Stimulated activated naive B cell treated with anti-CD40 and anti-IgM and Interleukin-4, amounts not matched to agents 10 μg/mL and 1 μg/mL and 100 μg/mL, for 72 hours (primary cell): Measurements from ENCODE around the gene LRCOL1.

Experiments used
- ATAC-seq, 2 donors: fragments of 150-1000 bp; cut with Tn5 transposase; replicated peaks; 2 replicates each; pipeline ENCODE4 v1.10.0; 2021; ENCODE audit warnings: moderate library complexity in 1 of 2
- DNase-seq: peaks from one replicate; pipeline ENCODE4 v3.0.0; 2021
- H3K27ac Mint-ChIP-seq: one replicate; pipeline ENCODE4 v1.8.0; 2022; ENCODE audit warnings: mild to moderate bottlenecking, mixed read lengths
- H3K27me3 Mint-ChIP-seq, 2 donors: one replicate each; pipeline ENCODE4 v1.8.0; 2022; ENCODE audit warnings: mixed read lengths in 2 of 2
- H3K36me3 Mint-ChIP-seq, 2 donors: one replicate each; pipeline ENCODE4 v1.8.0; 2022; ENCODE audit warnings: mixed read lengths in 2 of 2, mild to moderate bottlenecking in 1 of 2
- H3K4me1 Mint-ChIP-seq, 2 donors: one replicate each; pipeline ENCODE4 v1.8.0; 2022; ENCODE audit warnings: mixed read lengths in 2 of 2, mild to moderate bottlenecking in 1 of 2
- H3K4me3 Mint-ChIP-seq, 2 donors: one replicate each; pipeline ENCODE4 v1.8.0; 2022; ENCODE audit warnings: mild to moderate bottlenecking in 2 of 2, mixed read lengths in 2 of 2, moderate library complexity in 1 of 2
- H3K9me3 Mint-ChIP-seq, 2 donors: one replicate each; pipeline ENCODE4 v1.8.0; 2022; ENCODE audit warnings: mixed read lengths in 2 of 2, mild to moderate bottlenecking in 1 of 2

Gene LRCOL1

DNA sequence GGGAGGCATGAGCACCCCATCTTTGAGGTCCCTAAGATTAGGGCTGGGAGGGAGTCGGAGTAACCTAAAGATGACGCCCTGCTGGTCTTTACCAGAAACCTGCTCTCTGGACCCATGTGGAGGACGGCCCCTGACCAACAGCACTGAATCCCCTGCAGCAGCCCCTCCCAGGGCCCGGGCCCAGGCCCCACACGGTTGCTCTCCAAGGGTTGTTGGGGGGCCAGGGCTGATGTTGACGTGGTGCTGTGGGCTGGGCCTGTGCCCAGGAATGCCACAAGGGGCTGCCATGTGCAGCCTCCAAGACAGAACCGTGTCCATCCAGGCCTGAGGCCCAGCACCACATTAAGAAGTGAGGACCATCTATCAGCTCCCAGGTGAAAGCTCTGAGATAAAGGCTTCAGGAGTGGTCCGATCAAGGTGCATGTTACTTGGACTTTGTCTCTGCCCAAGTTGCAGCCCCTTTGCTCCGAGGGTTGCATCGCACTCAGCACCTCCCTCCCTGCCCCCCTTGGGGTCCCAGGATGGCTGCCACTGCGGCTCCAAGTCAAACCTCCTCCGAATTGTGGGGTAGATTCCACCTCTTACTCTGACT lies 29.6 kb downstream of the LRCOL1 start:
- DNase-seq = no peak
- H3K9me3 Mint-ChIP-seq = no peaks in the 10 kb centered on the region
- no peak for ATAC-seq
- H3K4me1 Mint-ChIP-seq = no peaks in the 10 kb centered on the region
- no peaks in the 10 kb centered on the region for H3K27me3 Mint-ChIP-seq
- H3K4me3 Mint-ChIP-seq = no peak overlapping the region
- H3K36me3 Mint-ChIP-seq = peaks cover 29 to 30% of the 10 kb centered on the region in 2 donors
- H3K27ac Mint-ChIP-seq = no peak overlapping the region

DNA sequence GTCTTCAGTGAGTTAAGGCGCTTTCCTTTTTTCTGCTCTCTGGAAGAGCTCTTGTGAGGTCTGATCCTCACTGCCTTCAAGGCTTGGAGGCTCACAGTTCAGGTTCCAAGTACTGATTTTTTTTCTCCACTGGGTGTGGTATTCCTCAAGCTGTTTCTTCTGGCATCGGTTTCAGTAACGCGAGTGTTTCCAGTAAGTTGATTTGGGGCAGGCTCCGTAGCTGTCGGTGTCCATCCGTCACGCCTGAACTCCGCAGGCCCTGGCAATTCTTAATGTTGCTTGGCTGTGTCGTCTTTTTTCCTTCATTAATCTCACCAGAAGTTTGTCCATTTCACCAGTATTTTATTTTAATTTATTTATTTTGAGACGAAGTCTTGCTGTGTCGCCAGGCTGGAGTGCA lies 30.6 kb downstream of the LRCOL1 start:
- DNase-seq (no peak), ATAC-seq (no peak)
- Mint-ChIP-seq H3K36me3 (peaks cover 37 to 38% of the 10 kb centered on the region in 2 donors), H3K27me3 (no peaks in the 10 kb centered on the region), H3K4me1 (no peaks in the 10 kb centered on the region), H3K4me3 (no peak overlapping the region), H3K27ac (no peak overlapping the region), H3K9me3 (no peaks in the 10 kb centered on the region)

DNA sequence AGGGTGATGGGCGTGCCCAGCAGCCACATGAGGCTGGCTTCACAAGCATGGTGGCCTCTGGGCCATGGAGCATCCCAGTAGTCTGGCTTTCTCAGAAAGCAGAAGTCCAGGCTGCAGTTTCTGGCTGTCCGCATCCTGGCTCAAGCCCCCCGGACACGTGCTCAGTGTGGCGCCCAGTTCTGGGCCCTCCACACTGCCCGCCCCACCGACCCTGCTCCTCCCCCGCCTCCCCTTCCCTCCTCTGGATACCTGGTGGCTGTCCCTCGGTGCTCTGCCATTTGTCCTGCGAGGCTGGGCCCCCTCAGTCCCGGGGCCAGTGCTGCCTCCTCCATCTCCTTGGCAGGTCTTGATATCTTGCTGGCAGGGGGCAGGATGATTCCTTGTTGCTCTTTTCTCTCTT lies 31.6 kb downstream of the LRCOL1 start:
- DNase-seq = no peak
- Mint-ChIP-seq H3K27me3 (no peaks in the 10 kb centered on the region), H3K9me3 (no peaks in the 10 kb centered on the region), H3K4me1 (no peaks in the 10 kb centered on the region), H3K27ac (no peak overlapping the region), H3K36me3 (peaks cover 36 to 38% of the 10 kb centered on the region in 2 donors), H3K4me3 (no peak overlapping the region)
- ATAC-seq = no peak

- Mint-ChIP-seq H3K27me3 (no peaks in the 10 kb centered on the region), H3K9me3 (no peaks in the 10 kb centered on the region), H3K36me3 (peaks cover 34 to 37% of the 10 kb centered on the region in 2 donors), H3K4me1 (no peaks in the 10 kb centered on the region), H3K27ac (no peak overlapping the region), H3K4me3 (no peak overlapping the region)
- no peak for ATAC-seq
- no peak for DNase-seq
These were observed 32.3 kb downstream of the LRCOL1 start for GRCh38 chr12:132578118-132578517.

DNA sequence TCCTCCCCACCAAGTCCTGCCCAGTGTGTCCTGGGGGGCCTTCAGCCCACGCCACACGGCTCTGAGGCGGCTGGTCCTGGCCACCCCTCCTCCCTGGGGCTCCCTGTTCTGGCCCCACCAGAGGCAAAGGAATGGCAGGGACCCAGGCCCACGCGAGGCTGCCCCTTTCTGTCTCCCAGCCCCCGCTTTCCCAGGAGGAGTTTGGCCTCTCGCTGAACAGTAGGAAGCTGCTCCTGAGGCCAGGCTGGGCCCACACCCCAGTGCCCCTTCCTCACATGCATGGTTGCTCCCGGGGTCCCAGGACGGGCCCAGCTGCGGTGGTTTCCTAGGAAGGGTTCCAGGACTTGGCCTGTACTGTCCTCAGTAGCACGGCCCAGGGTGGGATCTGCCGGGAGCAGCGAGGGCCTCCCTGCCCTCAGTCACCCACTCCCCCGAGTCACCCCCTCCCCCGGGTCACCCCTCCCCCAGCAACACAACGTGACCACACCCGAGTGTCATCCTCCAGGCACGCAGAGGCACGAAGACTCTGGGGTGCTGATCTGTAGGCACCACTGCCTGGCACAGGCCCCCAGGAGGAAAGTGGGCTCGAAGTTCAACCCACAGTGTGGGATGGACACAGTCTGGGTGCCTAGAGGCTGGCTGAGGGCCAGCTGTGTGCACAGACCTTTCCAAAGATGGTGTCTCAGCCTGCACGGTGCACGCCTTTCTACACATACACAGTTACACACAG lies 33.0 kb downstream of the LRCOL1 start:
- no peaks in the 10 kb centered on the region for H3K4me1 Mint-ChIP-seq
- ATAC-seq (no peak), DNase-seq (no peak)
- H3K27me3 Mint-ChIP-seq = no peaks in the 10 kb centered on the region
- no peaks in the 10 kb centered on the region for H3K9me3 Mint-ChIP-seq
- peaks cover 31 to 39% of the 10 kb centered on the region in 2 donors for H3K36me3 Mint-ChIP-seq
- H3K27ac Mint-ChIP-seq = no peak overlapping the region
- no peak overlapping the region for H3K4me3 Mint-ChIP-seq

DNA sequence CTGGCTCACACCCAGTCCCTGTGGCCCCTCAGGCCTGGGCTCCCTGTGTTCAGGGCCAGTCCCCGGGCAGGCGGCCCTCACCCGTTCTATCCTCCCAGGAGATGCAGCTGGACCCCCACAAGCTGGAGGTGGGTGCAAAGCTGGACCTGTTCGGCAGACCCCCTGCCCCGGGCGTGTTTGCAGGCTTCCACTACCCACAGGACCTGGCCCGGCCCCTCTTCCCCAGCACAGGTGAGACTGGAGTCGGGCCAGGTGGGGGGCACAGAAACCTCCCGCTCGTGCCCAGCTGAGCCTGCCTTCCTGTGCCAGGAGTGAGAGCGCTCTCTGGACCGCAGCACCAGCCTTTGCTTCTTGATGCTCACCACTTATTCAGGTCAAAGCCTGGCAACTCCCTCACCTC lies 33.7 kb downstream of the LRCOL1 start:
- Mint-ChIP-seq H3K4me1 (no peaks in the 10 kb centered on the region), H3K27ac (no peak overlapping the region)
- ATAC-seq = no peak

GRCh38 chr12:132575661-132576060 lies 34.7 kb downstream of the LRCOL1 start:
- Mint-ChIP-seq H3K4me1 (no peaks in the 10 kb centered on the region), H3K27me3 (no peaks in the 10 kb centered on the region), H3K27ac (no peak overlapping the region), H3K4me3 (no peak overlapping the region), H3K9me3 (no peaks in the 10 kb centered on the region), H3K36me3 (peaks cover 30 to 42% of the 10 kb centered on the region in 2 donors)
- ATAC-seq (no peak), DNase-seq (no peak)

More for the DNA sequence above, 33.7 kb downstream of the LRCOL1 start:
- peaks cover 28 to 39% of the 10 kb centered on the region in 2 donors for H3K36me3 Mint-ChIP-seq
- no peak overlapping the region for H3K4me3 Mint-ChIP-seq
- no peaks in the 10 kb centered on the region for H3K9me3 Mint-ChIP-seq
- no peaks in the 10 kb centered on the region for H3K27me3 Mint-ChIP-seq
- DNase-seq = no peak

DNA sequence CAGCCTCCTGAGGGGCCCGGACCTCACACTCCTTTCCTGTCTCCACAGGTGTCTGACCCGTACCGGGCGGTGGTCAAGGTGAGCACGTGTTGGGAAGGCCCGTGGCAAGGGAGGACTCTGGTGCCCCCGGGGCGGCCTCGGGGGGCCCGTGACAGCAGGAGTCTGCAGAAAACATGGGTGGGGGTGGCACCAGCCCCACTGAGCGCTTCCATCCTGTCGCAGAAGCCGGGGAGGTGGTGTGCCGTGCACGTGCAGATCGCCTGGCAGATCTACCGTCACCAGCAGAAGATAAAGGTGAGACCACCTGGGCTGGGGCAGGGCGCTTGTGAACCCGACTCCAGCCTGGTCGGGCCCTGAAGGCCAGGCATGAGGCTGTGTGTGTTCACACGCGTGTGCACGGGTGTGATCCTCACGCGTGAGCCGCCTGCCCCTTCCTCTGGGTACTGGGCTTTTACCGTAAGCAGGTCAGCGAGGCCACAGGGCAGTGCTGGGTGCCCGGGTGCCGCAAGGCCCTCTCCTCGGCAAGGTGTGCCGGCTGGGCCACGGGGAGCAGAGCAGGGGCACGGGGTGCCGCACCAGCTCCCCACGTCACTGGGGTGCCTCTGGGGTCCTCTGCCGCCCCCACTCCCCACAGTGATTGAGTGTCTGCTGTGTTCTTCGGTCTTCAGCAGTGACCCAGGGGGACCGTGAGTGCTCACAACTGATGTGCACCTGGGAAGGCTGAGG lies 35.9 kb downstream of the LRCOL1 start:
- H3K27me3 Mint-ChIP-seq = no peaks in the 10 kb centered on the region
- ATAC-seq (no peak), DNase-seq (no peak)
- no peak overlapping the region for H3K4me3 Mint-ChIP-seq
- no peaks in the 10 kb centered on the region for H3K9me3 Mint-ChIP-seq
- peaks cover 27 to 39% of the 10 kb centered on the region in 2 donors for H3K36me3 Mint-ChIP-seq
- H3K27ac Mint-ChIP-seq = peak overlapping the region; percentile 47
- H3K4me1 Mint-ChIP-seq = no peaks in the 10 kb centered on the region

GRCh38 chr12:132572801-132573760 lies 37.3 kb downstream of the LRCOL1 start:
- H3K36me3 Mint-ChIP-seq = peaks cover 27 to 29% of the 10 kb centered on the region in 2 donors
- no peaks in the 10 kb centered on the region for H3K27me3 Mint-ChIP-seq

GRCh38 chr12:132572106-132572505 lies 38.3 kb downstream of the LRCOL1 start:
- ATAC-seq (no peak), DNase-seq (no peak)
- H3K4me3 Mint-ChIP-seq = no peak overlapping the region
- peaks cover 20 to 28% of the 10 kb centered on the region in 2 donors for H3K36me3 Mint-ChIP-seq
- no peak overlapping the region for H3K27ac Mint-ChIP-seq
- no peaks in the 10 kb centered on the region for H3K27me3 Mint-ChIP-seq
- no peaks in the 10 kb centered on the region for H3K9me3 Mint-ChIP-seq
- H3K4me1 Mint-ChIP-seq = no peaks in the 10 kb centered on the region

More at GRCh38 chr12:132572801-132573760, 37.3 kb downstream of the LRCOL1 start:
- Mint-ChIP-seq H3K9me3 (no peaks in the 10 kb centered on the region), H3K4me1 (no peaks in the 10 kb centered on the region), H3K27ac (no peak overlapping the region), H3K4me3 (no peak overlapping the region)
- DNase-seq = no peak
- no peak for ATAC-seq

DNA sequence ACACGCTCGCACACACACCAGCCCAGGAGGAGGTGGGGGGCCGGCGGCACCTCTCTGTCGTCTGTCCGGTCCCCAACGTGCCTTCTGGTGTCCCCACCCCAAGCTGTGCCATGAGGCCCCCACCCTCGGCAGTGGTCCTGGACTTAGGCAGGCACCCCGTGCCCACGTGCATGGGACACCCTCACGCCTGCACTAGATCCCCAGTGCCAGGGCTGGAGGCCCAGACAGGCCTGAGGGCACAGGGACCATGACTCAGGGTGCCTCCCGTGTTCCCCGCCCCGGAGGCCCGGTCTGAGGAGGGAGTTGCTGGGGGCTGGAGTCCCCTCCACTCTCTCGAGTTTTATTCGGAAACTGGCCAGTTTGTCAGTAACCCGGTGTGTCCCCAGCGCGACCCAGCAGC lies 38.8 kb downstream of the LRCOL1 start:
- no peak overlapping the region for H3K4me3 Mint-ChIP-seq
- no peaks in the 10 kb centered on the region for H3K4me1 Mint-ChIP-seq
- DNase-seq = no peak
- no peak overlapping the region for H3K27ac Mint-ChIP-seq
- peaks cover 19 to 25% of the 10 kb centered on the region in 2 donors for H3K36me3 Mint-ChIP-seq
- no peak for ATAC-seq
- no peaks in the 10 kb centered on the region for H3K27me3 Mint-ChIP-seq
- no peaks in the 10 kb centered on the region for H3K9me3 Mint-ChIP-seq

- H3K9me3 Mint-ChIP-seq = no peaks in the 10 kb centered on the region
- no peak for ATAC-seq
- no peaks in the 10 kb centered on the region for H3K4me1 Mint-ChIP-seq
- H3K4me3 Mint-ChIP-seq = no peak overlapping the region
- DNase-seq = no peak
- no peak overlapping the region for H3K27ac Mint-ChIP-seq
- H3K36me3 Mint-ChIP-seq = peaks cover 19 to 23% of the 10 kb centered on the region in 2 donors
- no peaks in the 10 kb centered on the region for H3K27me3 Mint-ChIP-seq
These were observed 39.3 kb downstream of the LRCOL1 start for GRCh38 chr12:132571051-132571450.

- H3K4me1 Mint-ChIP-seq = no peaks in the 10 kb centered on the region
- H3K9me3 Mint-ChIP-seq = no peaks in the 10 kb centered on the region
- H3K4me3 Mint-ChIP-seq = no peak overlapping the region
- DNase-seq (no peak), ATAC-seq (no peak)
- H3K36me3 Mint-ChIP-seq = peaks cover 22 to 23% of the 10 kb centered on the region in 2 donors
- H3K27ac Mint-ChIP-seq = no peak overlapping the region
- H3K27me3 Mint-ChIP-seq = no peaks in the 10 kb centered on the region
These were observed 39.7 kb downstream of the LRCOL1 start for GRCh38 chr12:132570635-132571034.
